HepG2 (cell line): Measurements from ENCODE around the gene FIZ1. TPM values are rescaled to one million over a fixed set of nuclear protein-coding genes. Genes with fewer than 3 reads are reported as not detected.

Experiments used
- CBX1 ChIP-seq: IDR thresholded peaks from one replicate; pipeline ENCODE4 v1.6.1; 2016; ENCODE audit warnings: antibody characterized with exemption, low read depth
- CEBPG ChIP-seq: IDR thresholded peaks from 2 replicates; pipeline ENCODE4 v1.6.1; 2016
- ETV5 ChIP-seq: IDR thresholded peaks from 2 replicates; pipeline ENCODE4 v1.6.1; 2018; ENCODE audit warnings: missing biosample characterization, missing genetic modification reagents, inconsistent platforms, borderline replicate concordance
- EZH2 ChIP-seq: conservative IDR thresholded peaks from 2 replicates; pipeline ENCODE4 v1.6.1; 2012; ENCODE audit warnings: mild to moderate bottlenecking, low read depth, low read length, moderate library complexity
- GZF1 ChIP-seq: sonication (generic); formaldehyde crosslinking; IDR thresholded peaks from 2 replicates; pipeline ENCODE4 v1.5.1; 2020; ENCODE audit warnings: mild to moderate bottlenecking, missing genetic modification reagents
- HMGA1 ChIP-seq: sonication (generic); formaldehyde crosslinking; conservative IDR thresholded peaks from 2 replicates; pipeline ENCODE4 v1.4.0; 2020; ENCODE audit warnings: missing genetic modification reagents
- JUND ChIP-seq: sonication (generic); formaldehyde crosslinking; IDR thresholded peaks from 2 replicates; pipeline ENCODE4 v1.8.0; 2022; ENCODE audit warnings: mild to moderate bottlenecking, missing genetic modification reagents
- MAFK ChIP-seq, 2 experiments: IDR thresholded peaks in 1 of 2; conservative IDR thresholded peaks in 1 of 2; 2 replicates each; pipeline ENCODE4 v1.6.1; 2011; ENCODE audit warnings: improper control_type of control experiment in 2 of 2, low read length in 2 of 2
- MED13 ChIP-seq: sonication (generic); formaldehyde crosslinking; IDR thresholded peaks from 2 replicates; pipeline ENCODE4 v1.5.0; 2020; ENCODE audit warnings: missing genetic modification reagents
- MXI1 ChIP-seq: IDR thresholded peaks from 3 replicates; pipeline ENCODE4 v1.6.1; 2012; ENCODE audit warnings: low read depth, low read length, inconsistent platforms, borderline replicate concordance
- NR3C1 ChIP-seq: sonication (generic); formaldehyde crosslinking; IDR thresholded peaks from 2 replicates; pipeline ENCODE4 v1.4.0; 2020; ENCODE audit warnings: missing genetic modification reagents
- PAX8 ChIP-seq: sonication (generic); formaldehyde crosslinking; IDR thresholded peaks from 2 replicates; pipeline ENCODE4 v1.8.0; 2022; ENCODE audit warnings: mild to moderate bottlenecking, missing genetic modification reagents, borderline replicate concordance
- PHF8 ChIP-seq: sonication (generic); formaldehyde crosslinking; IDR thresholded peaks from 2 replicates; pipeline ENCODE4 v1.5.0; 2020; ENCODE audit warnings: missing genetic modification reagents
- RXRA ChIP-seq: sonication (generic); formaldehyde crosslinking; IDR thresholded peaks from 2 replicates; pipeline ENCODE4 v1.5.1; 2020; ENCODE audit warnings: missing genetic modification reagents
- SP2 ChIP-seq: sonication (generic); formaldehyde crosslinking; IDR thresholded peaks from 2 replicates; pipeline ENCODE4 v1.5.1; 2020; ENCODE audit warnings: mild to moderate bottlenecking, missing genetic modification reagents
- SRSF1 ChIP-seq: fragments of 200-400 bp; formaldehyde crosslinking; optimal IDR thresholded peaks from 2 replicates; pipeline ENCODE3; 2017; ENCODE audit warnings: mild to moderate bottlenecking, low read depth, low read length, moderate library complexity
- SRSF4 ChIP-seq: fragments of 200-400 bp; formaldehyde crosslinking; IDR thresholded peaks from one replicate; pipeline ENCODE4 v1.6.1; 2018; ENCODE audit warnings: mild to moderate bottlenecking, low read depth, low read length, moderate library complexity; ENCODE audit not compliant: poor library complexity, severe bottlenecking
- THAP9 ChIP-seq: sonication (generic); formaldehyde crosslinking; IDR thresholded peaks from 2 replicates; pipeline ENCODE4; 2020; ENCODE audit warnings: missing genetic modification reagents, mild to moderate bottlenecking, borderline replicate concordance
- XBP1 ChIP-seq: sonication (generic); formaldehyde crosslinking; IDR thresholded peaks from 2 replicates; pipeline ENCODE4 v1.5.0; 2020; ENCODE audit warnings: missing genetic modification reagents
- YY1 ChIP-seq: IDR thresholded peaks from 2 replicates; pipeline ENCODE4 v1.6.1; 2011; ENCODE audit warnings: low read length, low read depth, moderate library complexity, mild to moderate bottlenecking; ENCODE audit not compliant: insufficient read depth, insufficient replicate concordance
- ZBTB8A ChIP-seq: sonication (generic); formaldehyde crosslinking; IDR thresholded peaks from 2 replicates; pipeline ENCODE4 v1.4.0; 2020; ENCODE audit warnings: mild to moderate bottlenecking, low read depth, missing genetic modification reagents, borderline replicate concordance
- ZFP36 ChIP-seq: fragments of 150-350 bp; IDR thresholded peaks from 2 replicates; pipeline ENCODE4 v1.6.1; 2018; ENCODE audit warnings: borderline replicate concordance, low read length, low read depth; ENCODE audit not compliant: partially characterized antibody
- ZFYVE20 ChIP-seq: sonication (generic); formaldehyde crosslinking; IDR thresholded peaks from 2 replicates; pipeline ENCODE4 v1.8.0; 2023; ENCODE audit warnings: low read depth, mild to moderate bottlenecking, moderate library complexity, missing genetic modification reagents, borderline replicate concordance
- ZNF251 ChIP-seq: sonication (generic); formaldehyde crosslinking; IDR thresholded peaks from 2 replicates; pipeline ENCODE4 v1.9.0; 2021; ENCODE audit warnings: mild to moderate bottlenecking, missing genetic modification reagents
- ZNF256 ChIP-seq: sonication (generic); formaldehyde crosslinking; conservative IDR thresholded peaks from 2 replicates; pipeline ENCODE4 v1.4.0; 2020; ENCODE audit warnings: missing genetic modification reagents
- ZNF362 ChIP-seq: sonication (generic); formaldehyde crosslinking; IDR thresholded peaks from 2 replicates; pipeline ENCODE4 v1.4.0; 2020; ENCODE audit warnings: missing genetic modification reagents, mild to moderate bottlenecking, borderline replicate concordance
- ZNF383 ChIP-seq: sonication (generic); formaldehyde crosslinking; IDR thresholded peaks from 2 replicates; pipeline ENCODE4 v1.4.0; 2020; ENCODE audit warnings: missing genetic modification reagents, mild to moderate bottlenecking, borderline replicate concordance
- ZNF432 ChIP-seq: sonication (generic); formaldehyde crosslinking; IDR thresholded peaks from 2 replicates; pipeline ENCODE4 v1.5.0; 2020; ENCODE audit warnings: missing genetic modification reagents, mild to moderate bottlenecking, borderline replicate concordance
- ZNF44 ChIP-seq: sonication (generic); formaldehyde crosslinking; IDR thresholded peaks from 2 replicates; pipeline ENCODE4 v1.5.1; 2020; ENCODE audit warnings: mild to moderate bottlenecking, missing genetic modification reagents
- polyA plus RNA-seq, 8 experiments: library from polyadenylated mRNA; depleted of rRNA in 3 of 8; stranded (reverse) in 7 of 8; unstranded in 1 of 8; fragments of >200 nt; fragmentation: Illumina TruSeq in 4 of 8; extraction: Trizol in 4 of 8; gene quantifications; 2 replicates each; pipeline versions ENCODE4 v1.2.1 to v1.2.3, GENCODE V29; 2011 to 2016; ENCODE audit warnings: low read depth in 4 of 8, missing spikeins in 1 of 8, mixed read lengths in 1 of 8; ENCODE audit not compliant: insufficient read depth in 1 of 8
- total RNA-seq, 5 experiments: library from RNA; depleted of rRNA; stranded (reverse); fragments of >200 nt; fragmentation: Illumina TruSeq; extraction: Trizol; gene quantifications; 2 replicates each; pipeline ENCODE4 v1.2.3, GENCODE V29; 2016; ENCODE audit warnings: low read depth in 1 of 5

FIZ1 gene
- total and polyA plus RNA-seq, 2 of the 13 experiments (the other 11 are each of a cell fraction or from before 2014, with no cell fraction given), result 3.6 to 5.9 TPM

- TF ChIP-seq THAP9 (CRISPR knock-in tag) (no peak; the same call in 1 of the 2 replicates), MED13 (CRISPR knock-in tag) (no peak; the same call in 1 of the 2 replicates), SRSF4 (no peak), XBP1 (CRISPR knock-in tag) (no peak), ZNF383 (CRISPR knock-in tag) (no peak), ZBTB8A (CRISPR knock-in tag) (no peak), ETV5 (peak; percentile 74), GZF1 (CRISPR knock-in tag) (0 out of 2 replicates have a peak, but pooled peaks have one; percentile 27), CBX1 (peak; percentile 89), ZNF362 (CRISPR knock-in tag) (no peak), ZNF432 (CRISPR knock-in tag) (no peak), CEBPG (CRISPR knock-in tag) (no peak), HMGA1 (CRISPR knock-in tag) (no peak), ZFYVE20 (no peak), JUND (no peak), MAFK (conservative IDR thresholded peaks at IDR 0.05 in 1 of 2, IDR thresholded peaks at IDR 0.05 in 1 of 2; ENCODE audit: low read length in 2 of 2) (no peak), ZNF256 (CRISPR knock-in tag) (no peak), PHF8 (CRISPR knock-in tag) (peak; percentile 60), YY1 (peak; percentile 73), EZH2 (no peak), NR3C1 (CRISPR knock-in tag) (no peak), ZNF251 (no peak), RXRA (CRISPR knock-in tag) (no peak), ZNF44 (CRISPR knock-in tag) (no peak), SP2 (no peak; the same call in 1 of the 2 replicates), PAX8 (CRISPR knock-in tag) (no peak), MXI1 (no peak), ZFP36 (no peak), SRSF1 (no peak)
These were observed 18.6 kb downstream of the FIZ1 start, which contains the start of gene ZNF579 (continued) for GRCh38 chr19:55580628-55581144.
